8988T (cell line): ENCODE data around the gene KCNAB1.

ENCODE experiments used
- DNase-seq: peaks from one replicate; pipeline ENCODE4 v3.0.0; 2011

Gene KCNAB1

GRCh38 chr3:156332304-156332703, 211.9 kb downstream of the KCNAB1 start:
- DNase-seq = no peak

DNA sequence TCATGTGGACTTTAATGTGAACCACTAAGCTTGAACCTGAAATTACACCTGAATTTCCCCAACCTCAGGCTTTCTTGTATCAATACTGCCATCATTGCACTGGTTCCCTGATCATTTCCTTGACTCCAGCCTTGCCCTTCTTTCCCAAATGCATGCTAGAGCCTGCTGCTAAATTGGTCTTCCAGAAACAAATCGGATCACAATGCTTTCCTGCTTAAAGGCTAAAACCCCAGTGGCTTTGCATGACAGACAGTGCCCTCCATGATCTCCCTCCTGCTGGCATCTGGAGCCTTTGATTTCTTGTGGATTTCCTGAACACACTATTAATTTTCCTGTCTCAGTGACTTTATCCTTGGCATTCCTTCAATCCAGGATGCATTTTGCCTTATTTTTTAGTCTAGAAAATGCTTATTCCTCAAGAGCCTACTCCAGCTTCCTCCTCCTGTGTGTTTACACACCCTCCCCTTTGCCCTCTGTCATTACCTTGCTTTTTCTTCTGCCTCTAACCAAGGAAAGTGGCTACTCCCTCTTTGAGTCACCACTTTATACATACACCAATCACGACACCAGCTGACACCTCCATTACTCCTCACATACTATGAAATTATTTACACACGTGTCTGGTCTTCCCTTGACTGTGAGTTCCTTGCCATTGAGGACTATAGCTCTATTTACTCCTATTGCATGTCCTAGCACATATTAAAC, 214.6 kb downstream of the KCNAB1 start:
- no peak for DNase-seq

- no peak for DNase-seq
These were observed 219.1 kb downstream of the KCNAB1 start for GRCh38 chr3:156339491-156339890.

GRCh38 chr3:156341332-156341731, 221.0 kb downstream of the KCNAB1 start:
- no peak for DNase-seq

- no peak for DNase-seq
These were observed 221.5 kb downstream of the KCNAB1 start for GRCh38 chr3:156341831-156342416.

DNA sequence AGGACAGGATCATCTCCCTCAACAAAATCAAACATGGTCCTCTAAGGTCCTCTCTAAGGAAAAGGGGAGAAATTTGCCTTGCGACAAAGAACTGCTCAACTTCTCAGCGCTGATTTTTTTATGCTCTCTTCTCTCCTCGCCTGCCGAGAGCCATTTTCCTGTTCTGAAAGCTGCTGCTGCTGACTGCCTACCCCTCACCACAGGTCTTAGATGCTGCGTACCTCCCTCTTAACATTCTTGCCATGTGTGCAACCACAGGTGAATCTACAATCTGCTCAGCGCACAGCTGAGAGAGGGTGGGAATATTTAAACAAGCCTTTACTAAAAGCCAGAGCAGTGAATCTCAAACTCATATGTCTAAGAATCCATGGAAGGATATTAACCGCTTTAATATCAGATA, 223.8 kb downstream of the KCNAB1 start:
- no peak for DNase-seq

- DNase-seq = no peak
These were observed 228.7 kb downstream of the KCNAB1 start for GRCh38 chr3:156349111-156349510.

GRCh38 chr3:156349978-156350377, 229.6 kb downstream of the KCNAB1 start:
- DNase-seq = no peak

DNA sequence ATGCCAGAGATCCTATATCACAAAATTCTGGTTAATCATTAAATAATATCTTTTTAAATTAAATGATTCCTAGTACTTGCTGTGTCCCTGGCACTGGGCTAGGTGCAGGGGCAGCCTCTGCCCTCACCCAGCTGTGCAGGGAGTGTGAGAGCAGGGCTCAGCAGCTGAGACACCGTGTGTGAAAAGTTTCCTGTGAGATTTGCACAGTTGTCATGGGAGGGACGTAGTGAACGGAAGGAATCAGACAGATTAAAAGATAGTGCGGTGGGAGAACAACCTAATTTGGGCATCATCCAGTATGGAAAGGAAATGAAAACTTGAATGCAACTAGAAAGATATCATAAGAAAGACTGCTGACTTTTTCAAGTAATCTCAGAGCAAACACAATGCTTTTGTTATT, 230.4 kb downstream of the KCNAB1 start:
- DNase-seq = no peak

DNA sequence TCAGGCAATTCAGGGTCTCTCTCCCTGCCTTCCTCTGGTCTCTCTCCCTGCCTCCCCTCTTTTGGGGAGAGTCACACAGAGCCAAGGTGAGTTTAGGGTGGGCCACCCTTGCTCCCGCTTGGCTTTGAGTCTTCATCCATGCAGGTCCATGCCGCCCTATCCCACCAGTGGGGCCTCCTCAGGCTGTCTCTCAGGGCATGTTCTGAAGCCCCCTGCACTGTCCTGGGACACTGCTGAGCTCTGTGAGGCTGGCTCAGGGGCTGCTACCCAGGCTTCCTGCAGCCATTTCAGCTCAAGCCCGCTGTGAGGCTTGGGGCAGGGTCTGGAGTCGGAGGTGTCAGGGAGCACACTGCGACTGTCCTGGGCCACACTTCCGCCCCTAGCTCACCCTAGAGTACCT, 231.4 kb downstream of the KCNAB1 start:
- DNase-seq = no peak

GRCh38 chr3:156352728-156353127, 232.3 kb downstream of the KCNAB1 start:
- no peak for DNase-seq

- DNase-seq = no peak
These were observed 233.2 kb downstream of the KCNAB1 start for GRCh38 chr3:156353563-156353962.

GRCh38 chr3:156356537-156357363, 236.4 kb downstream of the KCNAB1 start:
- no peak for DNase-seq

DNA sequence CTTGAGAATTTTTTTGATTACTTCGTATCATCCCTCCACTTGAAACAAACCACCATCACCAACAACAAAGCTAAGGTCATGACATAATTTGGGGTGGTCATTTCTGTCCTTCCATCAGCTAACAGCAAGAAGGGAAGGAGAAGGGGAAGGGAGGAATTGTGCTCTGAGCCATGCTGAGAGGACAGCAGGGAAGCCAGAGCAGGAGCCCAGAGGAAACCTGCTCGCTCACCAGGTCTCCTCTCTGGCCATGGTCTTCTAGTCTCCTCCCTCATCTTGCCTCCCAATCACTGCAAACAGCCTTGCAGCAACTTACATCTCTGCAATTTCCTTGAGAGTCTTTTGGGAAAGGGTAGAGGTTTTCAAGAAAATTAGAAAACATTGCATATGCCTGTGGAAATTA, 237.9 kb downstream of the KCNAB1 start:
- DNase-seq = no peak

DNA sequence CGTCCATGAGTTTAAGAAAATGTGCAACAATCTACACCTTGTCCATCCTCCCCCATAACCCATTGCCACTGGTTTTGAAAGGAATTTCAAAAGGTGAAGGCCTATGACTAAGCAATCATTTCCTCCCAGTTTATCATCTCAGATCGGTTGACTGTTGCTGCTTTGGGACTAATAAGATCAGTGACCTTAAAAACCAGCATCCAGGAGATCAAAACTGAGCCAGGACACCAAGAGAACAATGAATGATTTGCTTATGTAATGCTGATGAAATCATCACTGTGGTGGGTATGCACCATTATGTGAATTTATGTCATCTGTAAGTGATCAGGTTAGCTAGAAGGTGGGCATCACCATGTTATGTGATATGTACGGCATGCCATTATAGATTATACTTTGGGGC, 239.0 kb downstream of the KCNAB1 start:
- DNase-seq = no peak

DNA sequence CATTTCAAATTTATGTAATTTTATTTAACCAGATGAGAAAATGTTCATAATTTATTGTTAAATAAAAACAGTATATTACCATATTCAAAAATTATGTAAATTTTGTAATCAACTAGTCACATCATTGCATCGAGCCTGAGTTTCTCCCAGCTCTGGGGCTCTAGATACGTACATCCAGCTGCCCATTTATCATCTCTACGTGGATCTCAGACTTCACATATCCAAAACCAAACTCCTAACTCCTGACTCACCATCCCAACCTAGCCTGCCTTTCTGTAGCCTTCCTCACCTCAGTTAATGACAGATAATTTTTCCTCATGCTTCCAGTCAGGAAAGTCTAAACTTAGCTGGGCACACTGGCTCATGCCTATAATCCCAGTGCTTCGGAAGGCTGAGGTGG, 239.7 kb downstream of the KCNAB1 start:
- DNase-seq = no peak

DNA sequence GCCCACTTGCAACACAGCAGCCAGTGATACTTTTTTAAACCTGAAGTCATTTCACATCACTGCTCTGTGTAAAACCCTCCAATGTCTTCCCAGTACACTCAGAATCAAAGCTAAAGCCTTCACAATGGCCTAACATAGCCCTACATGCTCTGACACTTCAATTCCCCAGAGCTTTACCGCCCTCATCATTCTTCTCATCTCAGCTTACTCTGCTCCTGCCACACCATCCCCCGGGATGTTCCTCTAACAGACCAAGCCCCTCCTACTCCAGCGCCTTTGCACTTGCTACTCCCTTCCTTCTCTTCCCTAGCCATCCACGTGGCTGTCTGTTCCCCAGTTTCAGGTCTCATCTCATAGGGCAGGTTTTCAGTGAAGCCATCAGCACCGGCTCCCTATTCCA, 240.6 kb downstream of the KCNAB1 start:
- DNase-seq = no peak

GRCh38 chr3:156366559-156366958, 246.2 kb downstream of the KCNAB1 start:
- DNase-seq = no peak

DNA sequence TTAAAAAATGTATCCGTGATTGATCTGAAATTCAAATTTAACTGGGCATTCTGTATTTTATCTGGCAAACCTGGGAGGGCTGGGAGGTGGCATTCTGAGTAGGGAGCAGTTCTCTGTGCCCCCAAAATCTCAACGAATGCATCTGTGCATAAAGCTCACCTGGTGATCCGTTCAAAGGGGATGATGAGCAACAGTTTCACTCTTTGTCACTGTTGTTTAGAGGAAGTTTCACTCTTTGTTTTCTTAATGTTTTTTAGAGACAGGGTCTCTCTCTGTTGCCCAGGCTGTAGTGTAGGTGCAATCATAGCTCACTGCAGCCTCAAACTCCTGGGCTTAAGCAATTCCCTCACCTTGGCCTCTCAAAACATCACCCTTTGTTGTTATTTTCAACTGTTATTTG, 247.8 kb downstream of the KCNAB1 start:
- DNase-seq = no peak

DNA sequence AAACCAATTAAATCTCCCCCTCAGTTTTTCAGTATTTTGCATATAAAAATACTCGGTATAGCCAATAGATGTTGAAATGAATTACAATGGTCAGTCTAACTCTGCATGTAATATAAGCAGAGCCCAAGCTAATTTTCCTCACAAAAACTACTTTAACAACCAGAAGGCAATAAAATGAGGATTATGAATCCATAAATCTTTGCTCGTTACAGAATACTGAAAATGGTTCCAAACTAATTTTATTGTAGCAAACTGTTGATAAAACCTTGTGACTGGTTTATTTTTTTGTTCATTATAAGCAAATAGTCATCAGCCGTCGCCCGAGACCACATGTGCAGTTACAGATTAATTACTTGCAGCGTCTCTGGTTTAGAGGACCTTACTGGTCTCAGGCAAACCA, 251.3 kb downstream of the KCNAB1 start:
- no peak for DNase-seq

GRCh38 chr3:156373095-156373494, 252.7 kb downstream of the KCNAB1 start:
- no peak for DNase-seq

DNA sequence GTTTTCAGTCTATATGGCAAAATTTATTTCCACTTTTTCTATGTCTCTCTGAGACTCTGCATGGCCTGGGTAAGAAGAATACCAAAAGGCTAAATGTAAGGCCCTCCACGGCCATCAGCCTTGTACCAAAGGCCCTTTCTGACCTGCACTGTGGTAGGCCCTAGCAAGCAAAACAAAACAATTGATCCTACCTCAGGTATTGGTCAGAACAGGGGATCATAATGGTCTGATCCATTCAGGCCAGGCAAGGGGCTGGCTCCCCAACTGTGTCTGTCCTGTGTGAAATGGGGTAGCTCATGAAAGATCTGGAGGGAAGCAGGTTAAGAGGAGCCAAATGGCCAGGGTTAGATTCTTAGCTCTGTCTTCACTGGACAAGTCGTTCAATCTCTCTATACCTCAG, 253.3 kb downstream of the KCNAB1 start:
- no peak for DNase-seq

- no peak for DNase-seq
These were observed 255.8 kb downstream of the KCNAB1 start for GRCh38 chr3:156376199-156376598.

DNA sequence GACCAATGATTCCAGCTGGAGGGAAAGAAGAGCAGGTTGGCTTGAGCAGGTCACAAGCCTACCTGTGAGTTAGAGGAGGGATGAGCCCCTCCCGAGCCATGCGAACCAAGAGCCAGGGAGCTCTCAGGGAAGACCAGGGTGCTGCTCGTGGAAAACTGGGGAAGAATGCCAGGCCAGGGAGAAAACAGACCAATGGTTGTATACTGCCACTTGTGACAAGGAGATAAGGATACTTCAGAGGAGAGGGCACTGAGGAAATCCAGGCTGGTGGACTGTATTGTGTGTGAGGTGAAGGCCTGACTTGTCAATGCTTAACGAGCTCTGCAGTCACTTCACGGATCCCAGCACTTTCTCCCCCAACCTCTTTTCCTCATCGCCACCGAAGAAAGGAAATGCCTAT, 256.9 kb downstream of the KCNAB1 start:
- DNase-seq = no peak
